HG03565 (cell line): ENCODE measurements around the gene GSTM1.

ENCODE experiments used
- ATAC-seq: cut with Tn5 transposase; IDR thresholded peaks from one replicate; pipeline ENCODE4 v1.9.1; 2021; ENCODE audit warnings: mild to moderate bottlenecking, moderate library complexity; ENCODE audit not compliant: unreplicated experiment

The GSTM1 gene

GRCh38 chr1:109726007-109726406 lies 38.4 kb downstream of the GSTM1 start:
- no peak for ATAC-seq

- no peak for ATAC-seq
These were observed 39.2 kb downstream of the GSTM1 start for GRCh38 chr1:109726728-109727373.

- no peak for ATAC-seq
These were observed 41.3 kb downstream of the GSTM1 start for GRCh38 chr1:109728870-109729269.

- no peak for ATAC-seq
These were observed 43.0 kb downstream of the GSTM1 start for GRCh38 chr1:109730666-109731065.

GRCh38 chr1:109732390-109732881 lies 44.8 kb downstream of the GSTM1 start:
- ATAC-seq, result no peak

- ATAC-seq, result no peak
These were observed 45.7 kb downstream of the GSTM1 start for GRCh38 chr1:109733236-109733870.

GRCh38 chr1:109739738-109740614 lies 52.4 kb downstream of the GSTM1 start:
- ATAC-seq, result no peak

GRCh38 chr1:109740615-109741373 lies 53.2 kb downstream of the GSTM1 start, which contains the start of gene GSTM3:
GSTM3 (minus strand) TSS chr1:109741038; CDS start chr1:109740287, 751 bp downstream.
- ATAC-seq, result no peak
